OCI-LY1 (cell line): ENCODE results near the gene FDXR.

ENCODE experiments used
- H2AFZ ChIP-seq: fragments of 200-600 bp; sonication (generic), shearing (Covaris generic); 2 replicates; pipeline ENCODE4 v1.6.0; 2014; ENCODE audit warnings: antibody characterized with exemption, mild to moderate bottlenecking, low read length
- H3F3A ChIP-seq: fragments of 200-600 bp; sonication (generic), shearing (Covaris generic); 2 replicates; pipeline ENCODE4 v1.6.0; 2014; ENCODE audit warnings: mild to moderate bottlenecking, antibody characterized with exemption, low read length, moderate library complexity; ENCODE audit not compliant: insufficient read depth
- H3K27ac ChIP-seq: fragments of 200-600 bp; sonication (generic); 2 replicates; pipeline ENCODE4 v1.5.1; 2014; ENCODE audit warnings: low read length, mixed run types, mild to moderate bottlenecking, low read depth; ENCODE audit not compliant: poor library complexity, severe bottlenecking
- H3K27me3 ChIP-seq: fragments of 200-600 bp; sonication (generic); 2 replicates; pipeline ENCODE4 v1.6.0; 2014; ENCODE audit warnings: antibody characterized with exemption, mild to moderate bottlenecking, low read length, moderate library complexity; ENCODE audit not compliant: insufficient read depth
- H3K36me3 ChIP-seq: fragments of 200-600 bp; sonication (generic); 2 replicates; pipeline ENCODE4 v1.6.1; 2014; ENCODE audit warnings: mild to moderate bottlenecking, antibody characterized with exemption, low read length, moderate library complexity, mixed read lengths; ENCODE audit not compliant: insufficient read depth
- H3K4me1 ChIP-seq: fragments of 200-600 bp; sonication (generic); 2 replicates; pipeline ENCODE4 v1.5.1; 2014; ENCODE audit warnings: mild to moderate bottlenecking, low read length, moderate library complexity; ENCODE audit not compliant: insufficient read depth, severe bottlenecking
- H3K4me2 ChIP-seq: fragments of 200-600 bp; sonication (generic), shearing (Covaris generic); 2 replicates; pipeline ENCODE4 v1.6.1; 2014; ENCODE audit warnings: low read length
- H3K4me3 ChIP-seq: fragments of 200-600 bp; sonication (generic); 2 replicates; pipeline ENCODE4 v1.5.1; 2014; ENCODE audit warnings: low read length, low read depth, mild to moderate bottlenecking, mixed read lengths; ENCODE audit not compliant: poor library complexity, severe bottlenecking
- H3K79me2 ChIP-seq: fragments of 200-600 bp; shearing (Covaris generic); 2 replicates; pipeline ENCODE4 v1.6.1; 2016; ENCODE audit warnings: mixed run types, low read length, mixed read lengths; ENCODE audit not compliant: insufficient read depth
- H3K9ac ChIP-seq: fragments of 200-600 bp; sonication (generic), shearing (Covaris generic); 2 replicates; pipeline ENCODE4 v1.6.1; 2014; ENCODE audit warnings: mild to moderate bottlenecking, low read length, mixed read lengths
- H3K9me2 ChIP-seq: fragments of 200-600 bp; sonication (generic), shearing (Covaris generic); 2 replicates; pipeline ENCODE4 v1.6.1; 2014; ENCODE audit warnings: low read depth, mild to moderate bottlenecking, low read length, mixed read lengths
- H3K9me3 ChIP-seq: fragments of 200-600 bp; shearing (Covaris generic); 2 replicates; pipeline ENCODE4 v1.6.1; 2014; ENCODE audit warnings: low read length, mixed read lengths
- H4K20me1 ChIP-seq: fragments of 200-600 bp; sonication (generic), shearing (Covaris generic); 2 replicates; pipeline ENCODE4 v1.6.0; 2016; ENCODE audit warnings: mild to moderate bottlenecking, low read length; ENCODE audit not compliant: insufficient read depth
- CTCF ChIP-seq: fragments of 200-600 bp; sonication (generic), shearing (Covaris generic); IDR thresholded peaks from 2 replicates; pipeline ENCODE4 v1.5.1; 2017; ENCODE audit warnings: mild to moderate bottlenecking, antibody characterized with exemption, low read length, moderate library complexity, mixed read lengths
- EZH2 ChIP-seq: fragments of 200-600 bp; sonication (generic), shearing (Covaris generic); IDR thresholded peaks from 2 replicates; pipeline ENCODE4 v1.8.0; 2017; ENCODE audit warnings: borderline replicate concordance, mixed run types, mild to moderate bottlenecking, antibody characterized with exemption, low read length, moderate library complexity, mixed read lengths

FDXR gene

GRCh38 chr17:74832421-74832820 lies 40.4 kb downstream of the FDXR start:
- Histone ChIP-seq H3F3A (no peaks in the 10 kb centered on the region), H3K4me2 (no peak overlapping the region), H3K27me3 (no peaks in the 10 kb centered on the region), H3K27ac (no peak overlapping the region), H4K20me1 (no peaks in the 10 kb centered on the region), H2AFZ (no peak overlapping the region), H3K9me2 (no peaks in the 10 kb centered on the region), H3K4me1 (peaks cover 9% of the 10 kb centered on the region), H3K9me3 (no peaks in the 10 kb centered on the region), H3K36me3 (0 out of 2 replicates have a peak, but pooled peaks cover 4% of the 10 kb centered on the region), H3K79me2 (no peaks in the 10 kb centered on the region), H3K9ac (no peak overlapping the region), H3K4me3 (no peak overlapping the region)
- TF ChIP-seq EZH2 (no peak), CTCF (no peak)

- Histone ChIP-seq H3F3A (no peaks in the 10 kb centered on the region), H3K36me3 (0 out of 2 replicates have a peak, but pooled peaks cover 4% of the 10 kb centered on the region), H3K9ac (no peak overlapping the region), H3K4me2 (no peak overlapping the region), H3K9me3 (no peaks in the 10 kb centered on the region), H2AFZ (no peak overlapping the region), H4K20me1 (no peaks in the 10 kb centered on the region), H3K9me2 (no peaks in the 10 kb centered on the region), H3K79me2 (no peaks in the 10 kb centered on the region), H3K4me3 (no peak overlapping the region), H3K4me1 (peaks cover 9% of the 10 kb centered on the region), H3K27me3 (no peaks in the 10 kb centered on the region), H3K27ac (no peak overlapping the region)
- no peak for TF ChIP-seq EZH2
- no peak for TF ChIP-seq CTCF
Observed at GRCh38 chr17:74831444-74832146, 41.2 kb downstream of the FDXR start.

GRCh38 chr17:74830861-74831260 lies 41.9 kb downstream of the FDXR start:
- peaks cover 9% of the 10 kb centered on the region for H3K4me1 ChIP-seq
- H3F3A ChIP-seq = no peaks in the 10 kb centered on the region
- no peaks in the 10 kb centered on the region for H3K27me3 ChIP-seq
- H2AFZ ChIP-seq = no peak overlapping the region
- H3K79me2 ChIP-seq = no peaks in the 10 kb centered on the region
- H4K20me1 ChIP-seq = no peaks in the 10 kb centered on the region
- H3K9me2 ChIP-seq = no peaks in the 10 kb centered on the region
- H3K9me3 ChIP-seq = no peaks in the 10 kb centered on the region
- no peak overlapping the region for H3K27ac ChIP-seq
- TF ChIP-seq CTCF (no peak), EZH2 (no peak)
- H3K36me3 ChIP-seq = no peaks in the 10 kb centered on the region
- no peak overlapping the region for H3K4me3 ChIP-seq
- H3K9ac ChIP-seq = no peak overlapping the region
- H3K4me2 ChIP-seq = no peak overlapping the region
